ENCODE measurements around the gene PLSCR3. TPM values are rescaled to one million over a fixed set of nuclear protein-coding genes. Genes with fewer than 3 reads are reported as not detected.

The PLSCR3 gene
- total and polyA plus RNA-seq, 2 experiments from 2014 or later = 25.9 to 40.3 TPM

- Histone ChIP-seq H3K36me3 (no peaks in the 10 kb centered on the region), H3K27me3 (no peaks in the 10 kb centered on the region), H3K9me3 (ENCODE audit: low read depth) (no peaks in the 10 kb centered on the region), H3K27ac (peak overlapping the region; percentile 95), H3K4me3 (peak overlapping the region; percentile 64), H3K4me1 (ENCODE audit: low read depth) (peaks cover 26% of the 10 kb centered on the region)
- DNase-seq (ENCODE audit: low read depth in 1 of 2, low spot score in 1 of 2) = peak in 1 of 2 donors; percentile 76
- TF ChIP-seq, protein P1, sequence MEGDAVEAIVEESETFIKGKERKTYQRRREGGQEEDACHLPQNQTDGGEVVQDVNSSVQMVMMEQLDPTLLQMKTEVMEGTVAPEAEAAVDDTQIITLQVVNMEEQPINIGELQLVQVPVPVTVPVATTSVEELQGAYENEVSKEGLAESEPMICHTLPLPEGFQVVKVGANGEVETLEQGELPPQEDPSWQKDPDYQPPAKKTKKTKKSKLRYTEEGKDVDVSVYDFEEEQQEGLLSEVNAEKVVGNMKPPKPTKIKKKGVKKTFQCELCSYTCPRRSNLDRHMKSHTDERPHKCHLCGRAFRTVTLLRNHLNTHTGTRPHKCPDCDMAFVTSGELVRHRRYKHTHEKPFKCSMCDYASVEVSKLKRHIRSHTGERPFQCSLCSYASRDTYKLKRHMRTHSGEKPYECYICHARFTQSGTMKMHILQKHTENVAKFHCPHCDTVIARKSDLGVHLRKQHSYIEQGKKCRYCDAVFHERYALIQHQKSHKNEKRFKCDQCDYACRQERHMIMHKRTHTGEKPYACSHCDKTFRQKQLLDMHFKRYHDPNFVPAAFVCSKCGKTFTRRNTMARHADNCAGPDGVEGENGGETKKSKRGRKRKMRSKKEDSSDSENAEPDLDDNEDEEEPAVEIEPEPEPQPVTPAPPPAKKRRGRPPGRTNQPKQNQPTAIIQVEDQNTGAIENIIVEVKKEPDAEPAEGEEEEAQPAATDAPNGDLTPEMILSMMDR (IDR thresholded peaks at IDR 0.05; ENCODE audit: low read depth, low read length) = no peak
Observed at GRCh38 chr17:7440113-7440833, 45.9 kb upstream of the PLSCR3 start.

GRCh38 chr17:7439462-7440112 is 45.3 kb upstream of the PLSCR3 start, which contains the start of gene FGF11:
FGF11 (plus strand) TSS chr17:7439512; CDS start chr17:7439621, 109 bp downstream.
- DNase-seq (ENCODE audit: low read depth in 1 of 2, low spot score in 1 of 2) = peak in 1 of 2 donors; percentile 47
- H3K27ac ChIP-seq = peak within 1 kb of the TSS; percentile 95
- TF ChIP-seq, protein P1 (IDR thresholded peaks at IDR 0.05; ENCODE audit: low read depth, low read length) = no peak
- no peaks in the 10 kb centered on the region for H3K9me3 ChIP-seq (ENCODE audit: low read depth)
- peak within 1 kb of the TSS; percentile 64 for H3K4me3 ChIP-seq
- H3K27me3 ChIP-seq = no peaks in the 10 kb centered on the region
- no peaks in the 10 kb centered on the region for H3K36me3 ChIP-seq
- H3K4me1 ChIP-seq (ENCODE audit: low read depth) = peaks cover 24% of the 10 kb centered on the region

- Histone ChIP-seq H3K4me1 (ENCODE audit: low read depth) (peaks cover 20% of the 10 kb centered on the region), H3K27me3 (no peaks in the 10 kb centered on the region), H3K27ac (no peak overlapping the region), H3K36me3 (no peaks in the 10 kb centered on the region), H3K4me3 (peak overlapping the region; percentile 64), H3K9me3 (ENCODE audit: low read depth) (no peaks in the 10 kb centered on the region)
- TF ChIP-seq, protein P1 (IDR thresholded peaks at IDR 0.05; ENCODE audit: low read depth, low read length) = no peak
- no peak for DNase-seq (ENCODE audit: low read depth in 1 of 2, low spot score in 1 of 2)
Observed at GRCh38 chr17:7438656-7439460, 44.5 kb upstream of the PLSCR3 start.

GRCh38 chr17:7437950-7438614 is 43.8 kb upstream of the PLSCR3 start:
- DNase-seq (ENCODE audit: low read depth in 1 of 2, low spot score in 1 of 2) = peak; percentile 17 to 84
- H3K4me3 ChIP-seq = peak overlapping the region; percentile 64
- H3K4me1 ChIP-seq (ENCODE audit: low read depth) = peaks cover 20% of the 10 kb centered on the region
- TF ChIP-seq, protein P1 (IDR thresholded peaks at IDR 0.05; ENCODE audit: low read depth, low read length) = no peak
- no peaks in the 10 kb centered on the region for H3K27me3 ChIP-seq
- H3K9me3 ChIP-seq (ENCODE audit: low read depth) = no peaks in the 10 kb centered on the region
- peak overlapping the region; percentile 24 for H3K27ac ChIP-seq
- H3K36me3 ChIP-seq = no peaks in the 10 kb centered on the region

DNA sequence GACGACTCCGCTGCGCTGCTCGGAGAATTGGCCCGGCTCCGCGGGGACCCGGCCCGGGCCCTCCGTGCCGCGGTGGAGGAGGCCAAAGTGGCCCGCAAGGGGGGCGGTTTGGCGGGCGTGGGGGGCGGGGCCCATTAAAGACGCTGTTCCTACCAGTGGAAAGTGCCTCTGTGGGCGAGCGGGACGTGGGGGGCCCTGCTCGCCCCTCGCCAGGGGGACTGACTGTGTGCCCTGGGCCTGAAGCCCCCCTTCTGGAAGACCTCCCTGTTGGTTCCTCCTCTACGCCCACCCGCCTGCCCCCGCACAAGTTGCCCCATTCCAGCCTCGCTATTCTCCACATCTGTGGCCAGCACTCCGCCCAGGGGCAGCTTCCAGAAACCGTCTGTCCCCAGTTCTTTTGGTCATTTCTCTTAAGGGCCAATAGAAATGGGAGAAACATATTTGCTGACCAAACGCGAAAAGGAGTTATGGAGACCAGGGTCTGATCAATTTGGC is 43.1 kb upstream of the PLSCR3 start:
- TF ChIP-seq, protein P1 (IDR thresholded peaks at IDR 0.05; ENCODE audit: low read depth, low read length) = no peak
- peaks cover 20% of the 10 kb centered on the region for H3K4me1 ChIP-seq (ENCODE audit: low read depth)
- H3K4me3 ChIP-seq = peak overlapping the region; percentile 64
- no peaks in the 10 kb centered on the region for H3K9me3 ChIP-seq (ENCODE audit: low read depth)
- no peaks in the 10 kb centered on the region for H3K27me3 ChIP-seq
- H3K36me3 ChIP-seq = no peaks in the 10 kb centered on the region
- no peak overlapping the region for H3K27ac ChIP-seq
- DNase-seq (ENCODE audit: low read depth in 1 of 2, low spot score in 1 of 2) = no peak
